Type B pancreatic cell (in vitro differentiated cells): ENCODE results near the gene SLC25A34. TPM values are rescaled to one million over a fixed set of nuclear protein-coding genes. Genes with fewer than 3 reads are reported as not detected.

ENCODE experiments used
- DNase-seq: peaks from one replicate; pipeline ENCODE4 v3.0.0; 2021; ENCODE audit warnings: mixed read lengths; ENCODE audit not compliant: unreplicated experiment; ENCODE audit errors: extremely low spot score
- H3K27ac Mint-ChIP-seq: 2 replicates; pipeline ENCODE4 v1.8.0; 2021; ENCODE audit warnings: mild to moderate bottlenecking, mixed read lengths
- H3K27me3 Mint-ChIP-seq: 2 replicates; pipeline ENCODE4 v1.8.0; 2021; ENCODE audit warnings: mixed read lengths
- H3K36me3 Mint-ChIP-seq: 2 replicates; pipeline ENCODE4 v1.8.0; 2021; ENCODE audit warnings: mixed read lengths
- H3K4me1 Mint-ChIP-seq: one replicate; pipeline ENCODE4 v1.8.0; 2021; ENCODE audit warnings: mixed read lengths; ENCODE audit not compliant: unreplicated experiment
- H3K4me3 Mint-ChIP-seq: 2 replicates; pipeline ENCODE4 v1.8.0; 2021; ENCODE audit warnings: mild to moderate bottlenecking, mixed read lengths
- H3K9me3 Mint-ChIP-seq: 2 replicates; pipeline ENCODE4 v1.8.0; 2021; ENCODE audit warnings: mixed read lengths
- CTCF ChIP-seq: fragments of 200-600 bp; sonication (generic); conservative IDR thresholded peaks from 2 replicates; pipeline ENCODE4 v1.5.0; 2021; ENCODE audit warnings: antibody characterized with exemption, mild to moderate bottlenecking
- total RNA-seq: library from RNA; stranded (reverse); gene quantifications from 2 replicates; pipeline ENCODE4 v1.2.1, GENCODE V29; 2021; ENCODE audit warnings: low replicate concordance

The SLC25A34 gene
- total RNA-seq, 1 donor from 2014 or later: 3.8 TPM

GRCh38 chr1:15757016-15757543 is 21.0 kb downstream of the SLC25A34 start:
- no peak for TF ChIP-seq CTCF
- H3K9me3 Mint-ChIP-seq: no peaks in the 10 kb centered on the region
- H3K27ac Mint-ChIP-seq: peak overlapping the region; percentile 96
- DNase-seq: no peak
- H3K4me3 Mint-ChIP-seq: peak overlapping the region; percentile 93
- H3K4me1 Mint-ChIP-seq: peaks cover 29% of the 10 kb centered on the region
- peaks cover 6% of the 10 kb centered on the region for H3K36me3 Mint-ChIP-seq
- H3K27me3 Mint-ChIP-seq: no peaks in the 10 kb centered on the region

GRCh38 chr1:15757575-15758342 is 21.7 kb downstream of the SLC25A34 start:
- no peak for TF ChIP-seq CTCF
- Mint-ChIP-seq H3K27me3 (no peaks in the 10 kb centered on the region), H3K36me3 (peaks cover 9% of the 10 kb centered on the region), H3K4me3 (peak overlapping the region; percentile 93), H3K4me1 (peaks cover 34% of the 10 kb centered on the region), H3K9me3 (no peaks in the 10 kb centered on the region), H3K27ac (peak overlapping the region; percentile 96)
- DNase-seq: peak; percentile 72

DNA sequence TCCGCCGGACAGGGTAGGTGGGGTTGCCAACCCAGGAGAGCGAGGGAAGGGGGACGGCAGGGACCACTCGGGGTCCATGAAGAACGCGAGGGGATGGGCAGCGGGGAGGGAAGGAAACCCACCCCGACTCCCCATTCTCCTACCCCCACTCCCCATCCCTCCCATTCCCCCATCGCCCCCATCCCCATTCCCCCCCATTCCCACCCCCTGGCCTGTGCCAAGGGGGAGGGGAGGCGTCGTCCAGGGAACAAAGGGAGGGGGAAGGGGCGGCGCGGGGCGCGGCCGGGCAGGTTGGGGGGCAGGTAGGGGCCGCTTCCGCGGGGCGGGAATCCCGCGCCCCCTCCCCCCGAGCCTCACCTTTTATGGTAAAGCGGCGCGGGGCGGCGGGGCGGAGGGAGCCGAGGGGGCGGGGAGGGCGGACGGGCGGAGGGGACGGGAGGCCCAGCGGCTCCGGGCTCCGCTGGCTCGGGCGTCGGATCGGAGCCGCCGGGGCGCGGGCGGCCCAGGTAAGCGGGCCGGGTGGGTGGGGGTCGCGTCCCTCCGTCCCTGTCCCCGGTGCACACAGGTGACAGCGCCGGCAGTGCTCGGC is 22.4 kb downstream of the SLC25A34 start, which contains the start of gene FBLIM1:
TSS of gene FBLIM1 (plus strand) at position 453 of the 589 bp plus-strand sequence. CDS start 6,189 bp downstream, outside the sequence.
- no peaks in the 10 kb centered on the region for H3K27me3 Mint-ChIP-seq
- H3K9me3 Mint-ChIP-seq: no peaks in the 10 kb centered on the region
- H3K36me3 Mint-ChIP-seq: peaks cover 10% of the 10 kb centered on the region
- H3K4me1 Mint-ChIP-seq: peaks cover 35% of the 10 kb centered on the region
- TF ChIP-seq CTCF: no peak
- peak within 1 kb of the TSS; percentile 96 for H3K27ac Mint-ChIP-seq
- DNase-seq: no peak
- H3K4me3 Mint-ChIP-seq: peak within 1 kb of the TSS; percentile 93

- peak; percentile 18 for TF ChIP-seq CTCF
- H3K27ac Mint-ChIP-seq: peak overlapping the region; percentile 95
- no peaks in the 10 kb centered on the region for H3K27me3 Mint-ChIP-seq
- no peak for DNase-seq
- peak overlapping the region; percentile 90 for H3K4me3 Mint-ChIP-seq
- H3K36me3 Mint-ChIP-seq: peaks cover 12% of the 10 kb centered on the region
- H3K9me3 Mint-ChIP-seq: no peaks in the 10 kb centered on the region
- H3K4me1 Mint-ChIP-seq: peaks cover 37% of the 10 kb centered on the region
Measured at GRCh38 chr1:15758953-15759661, 23.0 kb downstream of the SLC25A34 start.

DNA sequence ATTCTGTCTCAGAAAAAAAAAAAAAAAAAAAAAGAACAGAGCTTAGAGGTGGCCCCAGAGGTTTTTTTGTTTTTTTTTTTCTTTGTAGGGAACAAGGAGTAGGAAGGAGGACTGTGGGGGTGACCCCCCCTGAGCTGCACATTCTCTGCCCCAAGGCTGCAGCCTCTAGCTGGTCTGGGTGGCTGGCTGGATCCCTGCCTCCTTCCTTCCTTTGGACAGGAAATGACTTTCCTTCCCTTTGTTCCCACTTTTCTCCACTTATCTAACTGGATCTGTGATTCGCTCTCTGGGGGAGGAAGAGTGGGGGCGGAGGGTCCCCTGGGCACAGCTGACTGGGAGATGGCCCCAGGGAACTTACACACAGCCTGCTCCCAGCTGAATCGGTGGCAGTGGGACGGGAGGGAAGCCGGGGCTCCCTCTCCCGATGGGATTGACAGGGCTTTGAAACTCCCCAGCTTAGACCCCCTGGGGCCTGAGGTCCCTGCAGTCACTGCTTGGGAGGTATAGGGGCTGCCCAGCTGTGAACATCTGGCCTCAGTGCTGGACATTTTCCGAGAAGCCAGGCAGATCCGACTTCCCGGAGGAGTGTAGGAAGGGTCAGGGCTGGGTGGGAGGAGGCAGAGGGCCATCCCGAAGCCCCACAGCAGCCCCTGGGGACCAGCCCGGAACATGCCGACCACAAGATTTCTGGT is 24.6 kb downstream of the SLC25A34 start:
- peak overlapping the region; percentile 90 for H3K4me3 Mint-ChIP-seq
- no peaks in the 10 kb centered on the region for H3K9me3 Mint-ChIP-seq
- peaks cover 37% of the 10 kb centered on the region for H3K4me1 Mint-ChIP-seq
- no peak for DNase-seq
- H3K36me3 Mint-ChIP-seq: peaks cover 16% of the 10 kb centered on the region
- TF ChIP-seq CTCF: no peak
- no peaks in the 10 kb centered on the region for H3K27me3 Mint-ChIP-seq
- H3K27ac Mint-ChIP-seq: peak overlapping the region; percentile 95
